UCSD-AML1 (cell line): ENCODE results near the gene CNDP1.

ENCODE experiments used
- DNase-seq: peaks from one replicate; lab custom pipeline; 2025; ENCODE audit not compliant: unreplicated experiment; lab: John Stamatoyannopoulos, UW

Gene CNDP1

DNA sequence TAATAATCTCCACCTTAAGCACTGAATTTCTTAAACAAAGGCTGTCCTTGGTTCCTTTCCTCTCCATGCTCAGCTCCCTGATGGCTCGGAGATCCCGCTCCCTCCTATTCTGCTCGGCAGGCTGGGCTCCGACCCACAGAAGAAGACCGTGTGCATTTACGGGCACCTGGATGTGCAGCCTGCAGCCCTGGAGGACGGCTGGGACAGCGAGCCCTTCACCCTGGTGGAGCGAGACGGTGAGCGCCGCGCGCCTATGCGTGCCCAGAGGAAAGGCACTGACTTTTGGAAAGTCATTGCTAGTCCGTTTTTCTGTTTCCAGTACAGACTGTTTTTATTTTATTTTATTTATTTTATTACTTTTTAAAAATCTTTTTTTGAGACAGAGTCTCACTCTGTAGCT, 28.5 kb upstream of the CNDP1 start:
- DNase-seq, result no peak

DNA sequence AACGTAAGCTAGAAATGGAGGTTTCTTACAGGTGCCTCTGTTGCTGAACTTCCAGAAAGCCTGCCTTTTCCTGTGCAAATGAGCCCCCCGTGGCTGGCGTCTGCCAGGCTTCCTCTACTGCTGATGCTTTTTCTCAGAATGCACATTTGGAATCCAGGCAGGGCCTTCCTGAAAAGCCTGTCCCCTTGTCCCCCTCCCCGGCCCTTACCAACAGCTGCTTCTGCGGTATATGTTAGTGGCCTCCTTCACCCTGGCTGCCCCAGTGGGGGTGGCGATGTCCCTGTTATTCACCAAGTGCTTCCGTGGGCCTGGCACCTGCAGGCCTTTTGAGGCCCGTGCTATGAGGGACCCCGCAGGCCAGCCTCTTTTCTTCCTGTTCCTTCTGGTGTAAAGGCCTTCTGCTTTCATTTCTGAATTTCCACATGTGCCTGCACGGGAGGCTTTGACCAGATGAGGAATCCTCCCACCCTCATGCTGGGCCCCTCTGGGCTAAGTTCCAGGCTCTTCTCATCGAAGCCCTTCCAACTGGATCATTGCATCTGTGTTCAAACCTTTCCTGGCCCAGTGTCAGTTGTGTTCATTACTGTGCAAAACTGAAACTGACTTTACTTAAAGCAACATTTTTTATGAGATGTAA, 27.7 kb upstream of the CNDP1 start:
- no peak for DNase-seq

DNA sequence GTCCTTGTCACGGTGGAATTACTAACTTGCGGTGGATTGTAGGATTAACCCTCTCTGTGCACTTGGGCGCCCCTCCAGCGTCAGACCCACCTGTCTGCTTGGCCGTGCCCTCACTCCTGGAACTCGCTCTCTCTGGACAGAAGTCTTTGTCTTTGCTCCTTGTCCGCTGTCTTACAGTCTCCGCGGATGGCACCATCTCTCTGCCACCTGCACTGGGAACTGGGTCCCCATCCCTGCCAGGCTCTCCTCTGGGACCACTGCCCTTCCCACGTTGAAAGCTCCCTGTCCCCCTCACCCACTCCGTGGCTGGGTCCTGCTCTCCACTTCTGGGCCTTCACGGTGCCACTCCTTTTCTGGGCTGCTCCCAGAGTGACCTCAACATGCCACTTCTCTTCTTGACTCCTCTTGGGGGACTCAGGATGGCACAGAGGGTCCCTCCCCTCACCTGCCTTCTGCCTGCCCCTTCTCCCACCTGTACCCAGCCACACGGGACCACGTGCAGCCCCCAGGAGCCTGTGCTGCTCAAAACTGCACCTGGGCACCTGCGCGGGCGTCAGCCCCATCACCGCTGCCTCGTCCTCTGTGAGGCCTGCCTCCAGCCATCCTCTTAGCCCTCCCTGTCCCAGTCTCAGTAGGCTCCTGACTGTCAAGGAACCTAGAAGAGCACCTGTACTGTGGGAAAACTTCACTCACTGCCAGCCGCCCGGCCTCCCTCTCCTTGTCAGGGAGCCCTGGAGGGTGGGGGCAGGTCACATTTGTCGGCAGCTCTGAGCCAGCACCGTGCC, 27.0 kb upstream of the CNDP1 start:
- DNase-seq, result no peak

DNA sequence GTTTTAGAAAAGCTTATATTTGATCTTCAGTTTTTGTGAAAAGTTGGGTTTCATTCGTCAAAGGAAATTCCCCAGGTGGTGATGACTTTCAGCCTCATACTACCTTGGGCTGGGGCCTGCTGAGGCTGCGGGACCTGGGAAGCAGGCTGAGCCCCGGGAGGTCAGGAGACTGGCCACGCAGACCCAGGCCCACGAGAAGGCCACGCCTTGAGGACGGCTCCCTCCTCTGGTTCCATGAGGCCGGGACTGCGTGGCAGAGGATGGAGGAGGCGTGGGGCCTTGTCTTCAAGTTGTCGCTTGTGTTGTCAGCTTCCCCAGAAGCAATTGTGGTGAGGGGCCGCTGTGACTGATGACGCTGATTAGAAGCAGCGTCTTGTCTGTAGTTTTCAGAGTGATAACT, 26.4 kb upstream of the CNDP1 start:
- no peak for DNase-seq

DNA sequence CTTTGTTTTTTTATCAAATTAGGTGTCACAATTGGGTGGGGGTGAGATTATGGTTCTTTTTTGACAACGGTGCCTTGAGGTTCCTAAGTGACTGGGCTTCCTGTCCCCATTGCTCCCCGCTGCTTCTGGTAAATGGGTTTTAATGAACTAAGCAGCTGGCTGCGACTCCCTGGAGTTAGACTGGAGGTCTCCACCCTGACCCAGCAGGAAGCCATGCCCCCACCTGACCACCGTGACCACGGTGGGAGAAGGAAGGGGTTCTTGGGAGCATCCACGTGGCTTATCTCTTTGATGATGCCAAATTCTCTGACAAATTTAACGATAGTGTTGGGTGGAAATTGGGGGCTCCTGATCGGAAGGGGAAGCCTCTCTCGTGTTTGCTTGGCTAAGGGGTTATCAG, 25.9 kb upstream of the CNDP1 start:
- no peak for DNase-seq

DNA sequence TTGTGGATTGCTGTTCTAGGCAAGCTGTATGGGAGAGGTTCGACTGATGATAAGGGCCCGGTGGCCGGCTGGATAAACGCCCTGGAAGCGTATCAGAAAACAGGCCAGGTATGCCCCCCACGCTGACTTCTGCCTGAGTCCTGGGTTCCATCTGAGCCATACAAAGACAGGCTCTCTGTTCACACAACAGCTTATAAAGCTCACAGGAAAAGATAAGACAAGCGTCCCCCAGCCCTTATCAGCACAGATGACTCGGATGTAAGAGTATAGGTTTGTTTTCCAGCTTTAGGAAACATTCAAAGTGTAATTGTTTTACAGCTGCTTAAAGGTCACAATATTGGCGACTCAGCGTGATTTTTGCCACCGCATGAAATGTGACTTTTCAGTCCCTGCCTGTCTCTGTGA, 25.5 kb upstream of the CNDP1 start:
- no peak for DNase-seq

DNA sequence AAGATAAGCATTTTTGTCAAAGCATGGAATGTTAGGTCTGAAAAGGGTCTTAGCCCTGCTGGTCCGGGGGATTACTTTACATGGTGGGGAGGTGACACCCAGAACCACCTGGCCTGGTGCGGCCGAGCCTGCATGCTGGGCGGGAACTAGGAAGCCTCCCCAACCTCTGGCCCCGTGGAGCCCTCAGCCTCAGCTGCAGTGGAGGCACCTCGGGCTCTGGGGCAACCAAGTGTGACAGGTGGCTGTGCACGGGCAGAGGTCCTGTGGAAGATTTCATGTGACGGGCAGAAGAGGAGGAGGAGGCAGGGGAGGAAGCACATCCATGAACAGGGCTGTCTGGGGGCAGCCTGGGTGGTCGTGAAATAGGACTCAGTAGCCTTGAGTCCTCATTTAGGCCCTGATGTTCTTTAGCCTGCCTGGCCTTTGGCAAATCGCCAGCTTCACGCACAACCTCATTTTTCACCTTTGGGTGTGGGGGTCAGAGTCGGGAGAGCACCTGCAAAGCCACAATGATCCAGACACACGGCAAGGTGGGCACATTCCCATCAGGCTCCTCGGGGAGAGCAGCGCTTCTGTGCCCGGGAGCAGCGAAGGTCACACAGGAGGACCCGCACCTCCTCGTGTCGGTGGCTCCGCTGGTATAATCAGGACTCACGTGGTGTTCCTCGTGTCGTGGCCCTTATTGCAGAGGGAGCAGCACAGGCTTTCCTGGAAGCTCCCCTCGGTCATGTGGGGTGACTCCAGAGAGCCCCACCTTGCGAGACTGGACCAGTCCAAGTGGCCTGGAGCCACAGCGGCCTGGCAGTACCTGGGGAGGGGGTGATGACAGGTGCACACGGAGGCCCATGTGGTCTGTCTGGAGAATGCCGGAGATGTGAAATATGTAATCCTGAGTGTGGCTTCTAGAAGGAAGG, 24.2 kb upstream of the CNDP1 start:
- no peak for DNase-seq

DNA sequence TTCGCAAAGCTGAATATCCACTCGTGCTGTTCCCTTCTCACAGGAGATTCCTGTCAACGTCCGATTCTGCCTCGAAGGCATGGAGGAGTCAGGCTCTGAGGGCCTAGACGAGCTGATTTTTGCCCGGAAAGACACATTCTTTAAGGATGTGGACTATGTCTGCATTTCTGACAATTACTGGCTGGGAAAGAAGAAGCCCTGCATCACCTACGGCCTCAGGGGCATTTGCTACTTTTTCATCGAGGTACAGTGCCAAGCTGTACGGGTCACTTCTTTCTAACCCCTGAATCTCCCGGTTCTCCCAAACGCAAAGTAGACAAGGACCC, 23.6 kb upstream of the CNDP1 start:
- DNase-seq, result no peak

DNA sequence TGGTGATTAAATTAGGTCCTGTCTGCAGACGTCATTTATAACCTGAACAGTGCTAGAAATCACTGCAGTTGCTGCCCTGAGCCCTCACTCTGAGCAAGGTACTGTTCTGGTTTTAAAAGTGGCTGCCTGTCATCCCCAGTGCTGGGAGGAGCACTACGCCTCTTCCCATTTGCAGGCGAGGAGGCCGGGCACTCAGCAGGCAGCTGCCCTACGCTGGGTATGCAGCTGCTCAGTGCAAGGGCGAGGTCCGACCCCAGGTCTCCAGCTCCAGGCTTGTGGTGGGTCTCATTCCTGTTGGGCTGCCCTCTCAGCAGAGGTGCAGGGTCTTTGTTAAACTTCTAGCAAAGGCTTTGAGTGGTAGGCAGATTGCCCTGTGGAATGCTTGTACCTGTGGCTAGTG, 22.5 kb upstream of the CNDP1 start:
- no peak for DNase-seq

DNA sequence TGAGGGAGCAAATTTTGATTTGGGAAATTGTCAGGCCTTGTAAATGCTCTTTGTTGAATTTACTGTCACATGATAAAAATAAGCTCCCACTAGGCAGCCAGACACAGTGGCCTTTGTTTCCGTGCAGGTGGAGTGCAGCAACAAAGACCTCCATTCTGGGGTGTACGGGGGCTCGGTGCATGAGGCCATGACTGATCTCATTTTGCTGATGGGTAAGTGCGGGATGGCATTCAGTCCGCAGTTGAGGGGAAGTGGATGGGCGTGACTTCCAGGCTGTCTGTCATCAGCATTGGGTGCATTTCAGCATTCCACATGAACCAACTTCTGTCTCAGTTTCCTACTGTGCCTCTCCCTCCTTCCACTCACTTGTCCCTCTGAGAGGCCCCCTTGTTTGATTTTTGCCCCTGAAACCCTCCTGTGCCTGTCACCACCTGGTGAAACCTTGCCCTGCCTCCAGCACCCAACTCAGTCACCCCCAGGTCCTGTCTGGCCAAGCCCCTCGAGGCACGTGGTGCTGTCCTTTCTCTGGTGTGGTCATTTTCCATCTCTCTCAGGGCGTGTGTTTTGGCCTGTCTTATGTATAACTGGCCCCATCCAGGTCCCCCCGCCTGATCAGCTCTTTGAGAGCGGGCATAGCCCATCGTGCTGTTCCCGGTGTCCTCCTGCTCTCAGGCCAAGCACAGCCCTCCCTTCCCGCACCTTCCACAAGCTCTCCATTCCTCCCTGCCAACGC, 21.8 kb upstream of the CNDP1 start:
- no peak for DNase-seq

DNA sequence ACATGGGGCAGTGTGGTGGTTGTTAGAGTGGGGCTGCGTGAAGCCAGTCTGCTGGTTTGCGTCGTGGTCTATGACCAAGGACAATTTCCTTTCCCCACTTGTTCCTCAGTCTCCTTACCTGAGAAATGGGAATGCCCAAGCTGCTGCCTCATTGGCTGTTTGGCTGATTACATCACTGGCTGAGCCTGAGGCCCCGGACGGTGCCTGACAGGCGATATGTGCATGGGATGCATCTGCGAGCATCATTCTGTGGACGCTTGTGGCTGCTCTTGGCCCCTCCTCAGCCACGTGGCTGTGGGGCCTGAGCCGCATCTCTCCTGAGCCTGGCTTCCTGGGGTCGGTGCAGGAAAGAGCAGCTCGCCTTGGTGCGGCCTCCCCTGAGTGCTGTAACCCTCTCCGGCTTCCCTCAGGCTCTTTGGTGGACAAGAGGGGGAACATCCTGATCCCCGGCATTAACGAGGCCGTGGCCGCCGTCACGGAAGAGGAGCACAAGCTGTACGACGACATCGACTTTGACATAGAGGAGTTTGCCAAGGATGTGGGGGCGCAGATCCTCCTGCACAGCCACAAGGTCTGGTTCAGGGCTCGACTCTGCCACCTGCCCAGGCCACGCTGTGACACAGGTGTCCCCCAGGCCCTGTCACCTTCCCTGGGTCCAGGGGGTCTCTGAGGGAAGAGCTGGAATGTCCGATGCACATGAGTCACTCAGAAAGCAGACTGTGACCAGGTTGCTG, 21.0 kb upstream of the CNDP1 start:
- no peak for DNase-seq

DNA sequence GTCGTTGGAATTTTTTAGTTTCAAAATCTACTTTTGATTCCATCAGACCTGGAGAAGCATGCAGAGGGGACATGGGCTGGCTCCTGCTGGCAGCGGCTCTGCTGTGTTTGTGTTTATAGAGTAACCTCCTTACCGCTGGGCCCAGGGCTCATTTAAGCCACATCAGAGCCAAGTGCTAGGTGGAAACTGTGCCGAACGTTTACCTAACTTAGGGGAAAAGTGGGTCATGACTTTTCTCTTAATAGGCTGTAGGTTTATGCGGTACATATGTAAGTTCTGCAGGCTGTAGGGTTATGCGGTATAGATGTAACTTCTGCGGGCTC, 20.5 kb upstream of the CNDP1 start:
- DNase-seq, result no peak

DNA sequence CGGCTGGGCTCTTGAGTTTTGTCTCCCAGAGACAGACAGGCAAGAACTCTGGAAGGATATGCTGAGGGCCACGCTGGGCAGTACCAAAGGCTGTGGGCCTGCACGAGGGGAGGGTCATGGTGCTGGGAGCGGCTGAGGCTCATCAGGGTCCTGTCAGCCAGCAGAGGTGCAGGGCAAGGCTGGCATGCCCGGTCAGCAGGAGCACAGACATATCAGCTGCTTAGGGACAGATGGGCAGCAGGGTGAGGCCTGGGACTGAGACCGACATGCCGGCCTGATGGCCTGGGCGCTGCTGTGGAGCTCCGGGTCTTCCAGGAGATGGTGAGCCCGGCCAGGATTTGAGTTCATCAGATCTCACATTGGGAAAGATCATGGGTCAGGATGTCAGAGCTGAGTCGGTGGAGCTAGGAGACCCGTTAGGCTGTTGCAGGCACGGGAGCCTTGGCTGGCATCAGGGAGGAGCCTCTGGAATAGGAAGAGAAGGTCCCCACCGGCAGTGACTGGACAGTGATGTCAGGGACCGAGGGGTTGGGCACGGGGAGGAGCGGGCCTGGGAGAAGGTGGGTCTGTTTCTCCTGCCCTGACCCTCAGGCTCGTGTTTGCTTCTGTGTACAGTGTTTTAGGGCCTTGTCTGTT, 19.3 kb upstream of the CNDP1 start:
- no peak for DNase-seq

DNA sequence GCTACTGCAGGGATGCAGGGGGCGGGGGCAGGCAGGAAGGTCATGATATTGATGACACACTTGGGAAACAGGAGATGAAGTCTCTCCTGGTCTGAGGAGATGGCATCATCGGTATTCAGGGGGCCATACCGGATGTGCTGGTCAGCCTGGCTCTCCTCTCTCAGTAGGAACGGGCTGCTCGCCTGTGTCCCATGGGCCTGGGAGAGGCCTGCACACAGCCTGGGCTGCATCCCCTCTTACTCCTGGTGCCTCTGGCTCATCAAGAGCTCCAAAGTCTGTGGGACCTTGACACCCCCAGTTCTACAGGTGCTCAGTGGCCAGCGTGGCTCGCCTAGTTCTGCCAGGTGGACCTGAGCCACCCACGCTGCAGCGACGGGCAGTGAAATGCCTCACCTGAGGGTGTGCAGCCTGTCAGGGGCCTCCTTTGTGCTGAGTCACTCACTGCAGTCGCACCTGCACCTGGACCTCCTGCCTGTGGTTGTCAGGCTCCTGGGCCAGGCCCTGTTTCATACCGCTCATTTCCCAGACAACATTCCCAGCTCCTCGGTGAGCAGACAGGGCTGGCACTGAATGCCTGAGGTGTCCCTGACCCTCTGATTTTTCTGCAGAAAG, 18.6 kb upstream of the CNDP1 start:
- no peak for DNase-seq

DNA sequence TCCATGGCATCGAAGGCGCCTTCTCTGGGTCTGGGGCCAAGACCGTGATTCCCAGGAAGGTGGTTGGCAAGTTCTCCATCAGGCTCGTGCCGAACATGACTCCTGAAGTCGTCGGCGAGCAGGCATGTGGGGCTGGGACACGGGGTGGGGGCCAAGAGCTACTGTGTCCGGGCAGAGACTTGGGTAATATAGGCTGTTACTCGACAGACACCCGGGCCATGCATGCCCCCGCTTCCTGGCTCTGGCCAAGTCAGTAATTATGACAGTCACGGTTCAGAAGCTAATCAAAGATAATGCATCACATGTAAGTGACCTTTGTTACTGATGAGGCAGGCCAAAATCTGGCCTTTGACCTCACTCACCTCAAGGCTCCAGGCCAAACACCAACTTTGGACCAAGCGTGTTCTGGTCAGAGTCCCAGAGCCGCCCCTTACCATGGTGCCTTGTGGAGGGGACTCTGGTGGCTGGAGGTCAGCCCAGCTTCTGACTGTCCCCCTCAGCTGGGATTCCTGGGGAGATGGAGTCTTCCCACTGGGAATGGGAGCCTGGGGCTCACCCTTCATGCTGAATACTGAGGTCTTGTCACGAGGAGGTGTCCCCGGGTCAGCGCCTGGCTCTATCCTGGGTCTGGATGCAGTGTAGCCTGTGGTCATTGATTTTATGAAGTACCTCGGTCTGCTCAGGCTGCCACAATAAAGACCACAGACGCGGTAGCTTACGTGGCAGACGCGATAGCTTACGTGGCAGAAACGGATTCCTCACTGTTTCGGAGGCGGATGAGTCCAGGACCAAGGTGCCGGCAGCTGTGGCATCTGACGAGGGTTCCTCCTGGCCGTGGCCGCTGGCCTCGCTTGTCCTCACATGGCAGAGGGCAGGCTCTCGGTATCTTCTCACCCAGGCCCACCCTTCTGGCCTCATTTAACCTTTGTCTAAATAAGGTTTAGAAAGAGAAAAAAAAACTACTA, 17.7 kb upstream of the CNDP1 start:
- no peak for DNase-seq

DNA sequence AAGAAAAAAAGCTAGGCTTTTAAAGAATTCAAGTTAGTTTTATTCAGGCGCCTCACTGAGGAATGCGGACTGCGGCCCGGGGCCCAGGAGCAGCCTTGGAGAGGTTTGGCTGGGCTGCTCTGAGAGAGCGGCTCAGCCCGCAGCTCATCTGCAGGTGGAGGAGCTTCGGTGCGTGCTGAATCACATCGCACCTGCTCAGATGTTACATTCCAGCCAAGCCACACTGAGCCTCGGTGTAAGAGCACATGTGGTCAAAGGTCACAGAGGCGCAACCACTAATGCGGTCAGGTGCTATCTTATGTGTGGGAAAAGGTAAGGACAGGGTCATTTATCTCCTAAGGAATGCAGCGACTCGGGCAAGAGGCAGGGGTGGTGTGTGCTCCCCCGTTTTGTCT, 17.1 kb upstream of the CNDP1 start:
- DNase-seq, result no peak

DNA sequence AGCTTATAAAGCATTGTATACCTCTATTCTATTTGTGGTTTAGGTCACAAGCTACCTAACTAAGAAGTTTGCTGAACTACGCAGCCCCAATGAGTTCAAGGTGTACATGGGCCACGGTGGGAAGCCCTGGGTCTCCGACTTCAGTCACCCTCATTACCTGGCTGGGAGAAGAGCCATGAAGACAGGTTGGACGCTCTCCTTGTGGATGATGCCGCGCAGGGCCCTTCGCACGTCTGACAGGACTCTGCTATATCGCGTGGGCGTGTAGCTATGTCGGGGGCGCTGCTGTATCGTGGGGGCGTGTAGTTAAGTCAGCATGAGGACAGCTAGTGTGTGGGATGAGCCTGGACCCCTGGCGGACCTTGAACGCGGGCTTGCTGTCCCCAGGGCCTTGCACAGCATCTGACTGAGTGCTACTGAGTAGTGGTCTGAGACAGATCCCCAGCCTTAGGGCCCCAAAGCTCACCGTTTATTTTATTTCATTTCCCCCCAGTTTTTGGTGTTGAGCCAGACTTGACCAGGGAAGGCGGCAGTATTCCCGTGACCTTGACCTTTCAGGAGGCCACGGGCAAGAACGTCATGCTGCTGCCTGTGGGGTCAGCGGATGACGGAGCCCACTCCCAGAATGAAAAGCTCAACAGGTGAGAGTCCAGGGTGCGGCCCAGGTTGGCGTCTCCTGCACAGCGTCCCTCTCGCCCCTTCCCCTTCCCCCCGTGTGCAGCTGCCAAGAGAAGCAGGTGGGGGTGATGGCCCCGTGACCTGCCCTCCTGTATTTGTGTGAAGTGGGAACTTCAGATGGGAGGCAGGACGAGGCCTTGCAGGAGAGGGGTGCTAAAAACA, 15.6 kb upstream of the CNDP1 start:
- no peak for DNase-seq
